Articular chondrocyte of knee joint (primary cell): Measurements from ENCODE around the gene ESX1. TPM values are rescaled to one million over a fixed set of nuclear protein-coding genes. Genes with fewer than 3 reads are reported as not detected.

ENCODE experiments used
- total RNA-seq: library from RNA; depleted of rRNA; stranded (reverse); fragments of >200 nt; gene quantifications from 2 replicates; pipeline ENCODE4 v1.2.3, GENCODE V29; 2012

Gene ESX1
- total RNA-seq = not detected in 2 replicates

DNA sequence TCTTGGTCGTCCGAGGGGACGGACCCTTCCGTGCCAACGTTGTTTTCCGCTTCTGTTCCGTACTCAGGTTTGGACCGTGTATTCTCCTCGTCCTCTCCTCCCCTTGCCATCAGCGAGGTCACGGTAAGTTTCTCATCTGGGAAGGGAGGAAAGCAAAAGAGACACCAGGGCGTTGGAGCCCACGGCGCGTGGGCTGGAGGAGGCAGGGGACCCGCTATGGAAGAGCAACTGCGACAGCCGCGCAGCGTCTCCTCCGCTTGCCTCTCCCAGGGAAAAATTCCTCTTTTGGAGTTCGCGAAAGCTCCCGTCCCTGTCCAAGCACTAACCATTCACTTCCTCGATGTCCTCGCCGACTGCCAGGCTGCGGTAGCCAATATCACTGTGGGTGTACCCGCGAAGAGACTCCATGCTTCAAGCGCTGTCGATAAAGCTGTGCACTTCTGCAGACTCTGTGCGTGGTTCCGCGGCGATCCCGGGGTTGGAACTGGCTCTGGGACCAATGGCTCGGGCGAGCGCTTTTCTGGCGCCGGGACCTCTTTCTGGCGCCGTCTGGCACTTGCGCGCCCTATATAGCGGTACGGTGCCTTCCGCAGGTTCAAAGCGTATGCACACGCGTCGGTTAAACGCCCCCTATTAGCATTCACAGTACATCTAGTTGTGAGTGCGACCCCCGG is at the start of gene ESX1:
TSS of gene ESX1 (minus strand) at position 492 of the 674 bp plus-strand sequence. CDS start at position 408, 84 bp downstream.

Other genes with a start within 250 kb of the ESX1 start
- gene H2BW1, start 241.2 kb downstream of the ESX1 start, total RNA-seq = not detected in 2 replicates
- gene H2BW2, start 215.0 kb downstream of the ESX1 start, total RNA-seq = not detected in 2 replicates
- gene TMSB15C, start 178.7 kb downstream of the ESX1 start, total RNA-seq = 2.5 TPM in 2 replicates
- gene ZCCHC18, start 142.4 kb downstream of the ESX1 start, total RNA-seq = 0.22 and 0.26 TPM in 2 replicates
- 7.1 and 12.3 TPM in 2 replicates for gene SLC25A53, start 97.9 kb downstream of the ESX1 start, total RNA-seq
- gene FAM199X, start 88.5 kb downstream of the ESX1 start, total RNA-seq = 21.5 and 23.7 TPM in 2 replicates